ENCODE data around the gene HTR2C. TPM values are rescaled to one million over a fixed set of nuclear protein-coding genes. Genes with fewer than 3 reads are reported as not detected.

HTR2C gene
- total RNA-seq, 3 donors from 2014 or later, result not detected

- Histone ChIP-seq H3K4me1 (ENCODE audit: low read depth) (no peaks in the 10 kb centered on the region), H3K9me3 (no peaks in the 10 kb centered on the region), H3K4me3 (no peak overlapping the region), H3K36me3 (ENCODE audit: low read depth) (no peaks in the 10 kb centered on the region)
- intact Hi-C loops (cut with DNase I, micrococcal nuclease), result no loop called here
- ATAC-seq (no peak), DNase-seq (no peak)
- no peak for TF ChIP-seq CTCF (IDR thresholded peaks at IDR 0.05)
These were observed 215.0 kb downstream of the HTR2C start for GRCh38 chrX:114798907-114799306.

- TF ChIP-seq CTCF (IDR thresholded peaks at IDR 0.05), result no peak
- no peak for ATAC-seq
- no peaks in the 10 kb centered on the region for H3K36me3 ChIP-seq (ENCODE audit: low read depth)
- H3K4me1 ChIP-seq (ENCODE audit: low read depth), result no peaks in the 10 kb centered on the region
- H3K9me3 ChIP-seq, result no peaks in the 10 kb centered on the region
- no peak for DNase-seq
- intact Hi-C loops (cut with DNase I, micrococcal nuclease), result no loop called here
- H3K4me3 ChIP-seq, result no peak overlapping the region
These were observed 216.8 kb downstream of the HTR2C start for GRCh38 chrX:114800719-114801118.

- no peaks in the 10 kb centered on the region for H3K9me3 ChIP-seq
- intact Hi-C loops (cut with DNase I, micrococcal nuclease), result no loop called here
- no peak for TF ChIP-seq CTCF (IDR thresholded peaks at IDR 0.05)
- DNase-seq (no peak), ATAC-seq (no peak)
- H3K4me3 ChIP-seq, result no peak overlapping the region
- no peaks in the 10 kb centered on the region for H3K4me1 ChIP-seq (ENCODE audit: low read depth)
- no peaks in the 10 kb centered on the region for H3K36me3 ChIP-seq (ENCODE audit: low read depth)
These were observed 235.6 kb downstream of the HTR2C start for GRCh38 chrX:114819509-114819908.

GRCh38 chrX:114841051-114841450, 257.2 kb downstream of the HTR2C start:
- H3K36me3 ChIP-seq (ENCODE audit: low read depth), result no peaks in the 10 kb centered on the region
- ATAC-seq (no peak), DNase-seq (no peak)
- no peak overlapping the region for H3K4me3 ChIP-seq
- intact Hi-C loops (cut with DNase I, micrococcal nuclease), result no loop called here
- no peaks in the 10 kb centered on the region for H3K4me1 ChIP-seq (ENCODE audit: low read depth)
- no peak for TF ChIP-seq CTCF (IDR thresholded peaks at IDR 0.05)
- no peaks in the 10 kb centered on the region for H3K9me3 ChIP-seq

GRCh38 chrX:114842181-114842580, 258.3 kb downstream of the HTR2C start:
- intact Hi-C loops (cut with DNase I, micrococcal nuclease), result no loop called here
- Histone ChIP-seq H3K9me3 (no peaks in the 10 kb centered on the region), H3K4me3 (no peak overlapping the region), H3K4me1 (ENCODE audit: low read depth) (no peaks in the 10 kb centered on the region), H3K36me3 (ENCODE audit: low read depth) (no peaks in the 10 kb centered on the region)
- ATAC-seq (no peak), DNase-seq (no peak)
- no peak for TF ChIP-seq CTCF (IDR thresholded peaks at IDR 0.05)

- Histone ChIP-seq H3K4me1 (ENCODE audit: low read depth) (no peaks in the 10 kb centered on the region), H3K4me3 (no peak overlapping the region), H3K9me3 (no peaks in the 10 kb centered on the region), H3K36me3 (ENCODE audit: low read depth) (no peaks in the 10 kb centered on the region)
- no peak for TF ChIP-seq CTCF (IDR thresholded peaks at IDR 0.05)
- intact Hi-C loops (cut with DNase I, micrococcal nuclease), result no loop called here
- no peak for ATAC-seq
- no peak for DNase-seq
These were observed 305.6 kb downstream of the HTR2C start for GRCh38 chrX:114889481-114889880.
